HG02610 (cell line): Measurements from ENCODE around the gene KANK2.

ENCODE experiments used
- ATAC-seq: cut with Tn5 transposase; IDR thresholded peaks from one replicate; pipeline ENCODE4 v1.9.1; 2021; ENCODE audit warnings: mild to moderate bottlenecking, moderate library complexity; ENCODE audit not compliant: unreplicated experiment

KANK2 gene

DNA sequence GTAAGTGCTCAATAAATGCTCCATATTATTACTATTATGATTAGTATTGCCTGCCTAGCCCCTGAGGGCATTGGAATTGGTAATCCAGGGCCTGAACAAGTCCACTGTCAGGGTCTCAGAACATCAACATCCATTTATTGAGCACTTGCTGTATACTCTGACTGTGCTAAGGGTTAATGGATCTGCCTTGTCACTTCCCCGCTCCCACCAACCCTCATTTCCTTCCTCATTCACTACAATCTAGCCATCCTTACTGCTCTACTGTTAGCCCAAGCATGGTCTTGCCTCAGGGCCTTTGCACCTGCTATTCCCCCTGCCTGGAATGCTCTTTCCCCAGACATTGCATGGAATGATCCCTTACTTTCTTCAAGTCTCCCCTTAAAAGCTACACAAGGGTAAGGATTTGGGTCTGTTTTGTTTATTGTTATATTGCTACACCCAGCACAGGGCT is 29.4 kb upstream of the KANK2 start:
- ATAC-seq, result no peak

GRCh38 chr19:11225815-11226214 is 28.5 kb upstream of the KANK2 start:
- no peak for ATAC-seq

- ATAC-seq, result no peak
Observed at GRCh38 chr19:11225172-11225571, 27.8 kb upstream of the KANK2 start.

GRCh38 chr19:11224429-11224828 is 27.1 kb upstream of the KANK2 start:
- ATAC-seq, result no peak

DNA sequence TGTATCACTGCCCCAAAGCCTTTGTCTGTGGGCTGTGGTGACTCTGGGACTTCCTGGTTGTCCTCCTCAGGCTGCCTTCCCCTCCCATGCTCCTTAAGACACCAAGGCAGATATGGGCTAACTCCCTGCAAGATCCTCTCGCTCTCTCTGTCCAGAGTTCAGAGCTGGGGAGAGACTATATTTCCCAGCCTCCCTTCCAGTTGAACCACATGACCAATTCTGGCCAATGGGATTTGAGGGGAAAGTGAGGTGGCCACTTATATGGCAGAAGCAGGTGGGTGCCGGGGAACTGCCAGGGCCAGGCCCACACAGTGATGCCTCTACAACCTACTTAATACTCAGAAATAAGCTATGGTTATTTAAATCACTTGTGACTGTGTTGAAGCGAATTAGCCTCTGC is 25.9 kb upstream of the KANK2 start:
- ATAC-seq, result no peak

DNA sequence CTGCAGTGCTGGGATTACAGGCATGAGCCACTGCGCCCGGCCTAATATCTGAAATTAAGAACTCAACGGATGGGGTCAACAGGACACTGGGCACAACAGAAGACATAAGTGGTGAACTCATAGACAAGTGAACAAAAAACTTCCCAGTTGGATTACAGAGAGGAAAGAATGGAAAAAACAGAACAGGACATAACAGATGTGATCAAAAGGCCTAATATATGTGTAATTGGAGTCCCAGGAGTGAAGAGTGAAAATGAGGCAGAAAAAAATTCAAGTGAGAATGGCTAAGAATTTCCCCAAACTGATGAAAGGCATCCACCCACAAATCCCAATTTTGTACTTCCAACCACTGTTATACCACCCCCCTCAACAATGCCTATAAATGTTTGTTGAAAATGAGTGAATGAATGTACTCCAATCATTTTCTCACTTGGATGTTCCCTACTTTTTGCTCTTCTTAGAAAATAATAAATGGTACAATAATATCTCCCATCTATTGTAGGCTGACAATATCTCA is 23.8 kb upstream of the KANK2 start:
- no peak for ATAC-seq

DNA sequence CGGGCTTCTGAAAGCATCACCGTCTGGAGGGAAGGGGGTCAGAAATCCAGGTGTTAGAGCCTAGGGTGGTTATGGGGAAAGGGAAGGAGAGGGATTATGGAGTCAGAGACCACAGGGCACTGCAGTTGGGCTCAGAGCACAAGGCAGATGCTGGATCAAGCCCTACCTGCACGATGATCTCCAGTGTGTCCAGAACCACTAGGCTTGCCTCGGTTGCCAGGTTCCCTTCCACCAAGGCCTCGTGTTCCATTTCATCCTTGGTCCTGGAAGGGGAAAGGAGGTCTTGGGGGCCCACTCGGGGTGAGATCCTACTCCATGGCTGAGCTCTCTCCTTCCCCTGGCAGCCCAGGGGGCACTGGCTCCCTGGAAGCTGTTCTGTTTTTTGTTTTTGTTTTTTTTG is 17.0 kb upstream of the KANK2 start:
- ATAC-seq, result no peak

DNA sequence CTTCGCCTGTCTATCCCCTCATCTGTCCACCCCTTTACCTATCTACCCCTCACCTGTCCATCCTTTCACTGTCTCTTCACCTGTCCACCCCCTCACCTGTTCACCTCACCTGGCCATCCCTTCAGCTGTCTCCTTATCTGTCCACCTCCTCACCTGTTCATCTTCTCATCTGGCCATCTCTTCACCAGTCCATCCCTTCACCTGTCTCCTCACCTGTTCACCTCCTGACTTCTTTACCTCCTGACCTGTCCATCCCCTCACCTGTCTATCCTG is 13.2 kb upstream of the KANK2 start:
- no peak for ATAC-seq

DNA sequence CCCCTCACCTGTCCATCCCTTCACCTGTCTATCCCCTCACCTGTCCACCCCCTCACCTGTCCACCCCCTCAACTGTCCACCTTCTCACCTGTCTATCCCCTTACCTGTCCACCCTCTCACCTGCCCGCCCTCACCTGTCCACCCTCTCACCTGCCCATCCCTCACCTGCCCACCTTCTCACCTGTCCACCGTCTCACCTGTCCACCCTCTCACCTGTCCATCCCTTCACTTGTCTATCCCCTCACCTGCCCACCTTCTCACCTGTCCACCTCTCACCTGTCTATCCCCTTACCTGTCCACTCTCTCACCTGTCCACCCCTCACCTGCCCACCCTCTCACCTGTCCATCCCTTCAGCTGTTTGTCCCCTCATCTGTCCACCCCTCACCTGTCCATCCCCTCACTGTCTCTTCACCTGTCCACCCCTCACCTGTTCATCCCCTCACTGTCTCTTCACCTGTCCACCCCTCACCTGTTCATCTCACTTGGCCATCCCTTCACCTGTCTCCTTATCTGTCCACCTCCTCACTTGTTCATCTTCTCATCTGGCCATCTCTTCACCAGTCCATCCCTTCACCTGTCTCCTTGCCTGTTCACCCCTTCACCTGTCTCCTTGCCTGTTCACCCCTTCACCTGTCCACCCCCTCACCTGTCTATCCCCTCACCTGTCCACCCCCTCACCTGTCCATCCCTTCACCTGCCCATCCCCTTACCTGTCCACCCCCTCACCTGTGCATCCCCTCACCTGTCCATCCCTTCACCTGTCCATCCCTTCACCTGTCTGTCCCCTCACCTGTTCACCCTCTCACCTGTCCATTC is 12.7 kb upstream of the KANK2 start:
- ATAC-seq, result no peak

GRCh38 chr19:11208561-11209471 is 11.5 kb upstream of the KANK2 start:
- ATAC-seq, result no peak

- ATAC-seq, result no peak
Observed at GRCh38 chr19:11205939-11206570, 8.7 kb upstream of the KANK2 start.

DNA sequence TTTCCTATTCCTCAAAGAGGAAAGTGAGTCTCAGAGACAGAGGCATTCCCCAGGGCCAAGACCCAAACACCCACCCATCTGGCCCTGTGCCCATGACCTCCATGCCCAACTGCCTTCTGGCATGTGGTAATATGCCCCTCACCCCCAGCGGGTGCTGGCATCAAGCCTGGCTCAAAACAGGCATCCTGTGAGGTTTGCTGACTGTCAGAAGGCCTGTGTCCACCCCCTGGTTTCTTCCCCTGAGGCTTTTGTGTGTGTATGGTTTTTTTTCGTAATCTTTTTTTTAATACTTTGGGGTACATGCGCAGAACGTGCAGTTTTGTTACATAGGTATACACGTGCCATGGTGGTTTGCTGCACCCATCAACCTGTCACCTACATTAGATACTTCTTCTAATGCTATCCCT is 7.6 kb upstream of the KANK2 start:
- ATAC-seq, result no peak

GRCh38 chr19:11204076-11204602 is 6.8 kb upstream of the KANK2 start:
- no peak for ATAC-seq

DNA sequence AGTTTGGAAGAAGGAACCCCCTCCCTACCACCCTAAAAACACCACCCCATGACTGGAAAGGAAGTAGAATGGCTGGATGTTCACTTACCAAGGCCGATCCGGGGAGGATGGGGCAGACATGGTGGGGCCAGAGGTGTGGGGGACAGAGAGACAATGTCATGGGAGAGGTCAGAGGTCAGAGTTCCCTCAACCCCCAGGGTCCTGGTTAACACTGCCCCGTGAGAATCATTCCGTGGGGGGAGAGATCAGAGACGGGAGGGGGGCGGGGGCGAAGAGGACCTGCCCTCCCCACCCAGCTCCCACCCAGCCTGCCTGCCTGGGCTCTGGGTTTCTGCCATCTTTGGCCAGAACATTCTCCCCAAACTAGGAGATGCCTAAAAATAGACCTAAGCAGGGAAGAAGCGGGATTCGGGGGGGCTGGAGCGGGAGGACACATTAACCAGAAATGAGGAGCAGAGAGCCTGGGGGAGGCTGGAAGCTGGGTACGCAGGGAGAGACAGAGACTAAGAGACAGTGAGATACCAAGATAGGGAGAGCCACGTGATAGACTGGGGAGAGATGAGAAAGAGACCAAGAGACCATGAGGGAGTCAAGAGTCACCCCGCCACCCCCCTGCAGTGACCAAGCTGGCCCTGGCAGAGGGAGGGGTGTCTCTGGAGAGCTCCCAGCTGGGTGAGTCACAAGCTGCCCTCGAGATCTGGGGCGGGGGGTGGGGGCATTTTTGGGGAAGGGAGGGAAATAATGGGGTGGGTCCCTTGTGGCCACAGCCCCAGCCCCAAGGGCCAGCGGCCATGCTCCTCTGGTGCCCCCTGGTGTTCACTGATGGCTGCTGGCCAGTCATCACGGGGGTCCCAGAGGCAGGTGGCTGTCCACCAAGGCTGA is 6.1 kb upstream of the KANK2 start:
- ATAC-seq, result no peak

- ATAC-seq, result no peak
Observed at GRCh38 chr19:11202488-11203193, 5.3 kb upstream of the KANK2 start.

DNA sequence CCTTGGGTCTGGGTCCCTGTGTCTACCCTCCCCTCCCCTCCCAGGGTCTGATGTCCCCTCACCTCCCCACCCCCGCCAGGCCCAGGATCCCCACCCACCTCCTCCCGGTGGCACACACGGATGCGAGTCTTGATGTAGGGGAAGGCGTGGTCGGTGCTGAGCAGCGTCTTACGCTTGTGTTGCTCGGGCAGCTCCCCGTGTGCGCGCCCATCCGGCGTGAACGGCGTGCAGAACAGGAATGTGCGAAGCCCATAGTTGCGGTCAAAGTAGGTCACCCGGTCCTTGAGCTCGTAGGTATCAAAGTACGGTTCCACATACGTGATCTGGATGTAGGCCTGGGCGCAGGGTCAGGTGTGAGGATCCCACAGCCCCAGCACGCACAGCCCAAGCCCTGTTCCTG is 4.4 kb upstream of the KANK2 start:
- no peak for ATAC-seq

GRCh38 chr19:11200931-11201330 is 3.6 kb upstream of the KANK2 start:
- ATAC-seq, result no peak

DNA sequence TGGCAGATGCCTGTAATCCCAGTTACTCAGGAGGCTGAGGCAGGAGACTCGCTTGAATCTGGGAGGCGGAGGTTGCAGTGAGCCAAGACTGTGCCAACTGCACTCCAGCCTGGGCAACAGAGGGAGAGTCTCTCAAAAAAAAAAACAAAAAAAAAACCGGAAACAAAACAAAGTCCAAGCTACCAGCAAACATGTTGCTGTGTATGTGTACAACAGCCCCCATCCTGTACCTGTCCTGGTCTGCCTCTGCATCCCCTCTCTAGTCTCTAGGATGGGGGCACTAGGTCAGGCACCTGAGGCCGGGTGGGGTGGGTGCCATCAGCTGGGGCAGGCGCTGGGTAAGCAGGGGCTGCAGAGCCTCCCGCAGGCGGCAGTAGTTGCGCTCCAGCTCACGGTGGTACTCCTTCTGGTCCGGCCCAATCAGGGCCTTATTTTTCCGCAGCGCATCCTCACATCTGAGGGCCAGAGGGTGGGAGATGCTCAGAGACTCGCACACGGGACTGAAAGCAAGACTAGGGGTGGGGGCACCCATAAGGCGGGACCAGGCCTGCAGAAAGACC is 2.8 kb upstream of the KANK2 start:
- ATAC-seq, result no peak

GRCh38 chr19:11199517-11199916 is 2.2 kb upstream of the KANK2 start:
- no peak for ATAC-seq
